ENCODE results near the gene SLC39A7.
A peak's percentile ranks its signal among the peaks of the same experiment; 100 is the strongest.

DNA sequence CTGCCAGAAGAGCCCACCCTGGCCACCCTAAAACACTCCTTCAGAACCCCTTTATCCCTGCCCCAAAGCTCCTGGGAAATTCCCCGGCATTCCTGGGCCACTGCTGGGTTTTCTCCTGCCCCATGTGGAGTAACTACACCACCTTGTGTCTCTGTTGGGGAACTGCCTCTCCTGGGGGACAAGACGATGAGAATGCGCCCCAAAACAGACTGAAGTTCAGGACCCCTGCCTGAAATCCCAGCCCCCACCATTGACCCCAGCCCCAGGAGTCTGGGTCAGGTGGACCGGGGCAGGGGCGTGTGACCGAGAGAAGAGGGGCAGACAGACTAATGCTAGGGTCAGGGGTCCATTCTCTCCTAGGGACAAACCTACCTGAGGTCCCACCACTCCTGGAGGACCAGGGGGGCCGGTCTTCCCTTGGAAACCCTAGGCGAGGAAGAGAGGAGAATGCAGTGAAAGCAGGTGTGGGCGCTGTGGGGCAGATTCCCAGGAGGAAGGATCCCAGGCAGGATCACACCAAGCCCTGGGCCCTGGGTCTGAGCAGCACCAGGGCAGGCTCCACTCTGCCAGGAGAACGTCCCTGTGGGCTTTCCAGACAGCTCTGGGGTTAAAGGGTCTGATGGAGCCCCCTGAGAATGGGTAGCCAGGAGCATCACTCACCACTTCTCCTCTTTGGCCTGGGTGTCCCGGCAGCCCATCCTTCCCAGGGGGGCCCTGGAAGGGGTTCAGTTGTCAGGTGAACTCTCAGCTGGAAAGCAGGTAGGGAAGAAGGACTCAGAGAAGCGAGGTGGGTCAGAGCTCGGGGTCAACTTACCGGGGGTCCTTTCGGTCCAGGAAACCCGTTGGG, 27.8 kb upstream of the SLC39A7 start:
- TF ChIP-seq, protein P1, sequence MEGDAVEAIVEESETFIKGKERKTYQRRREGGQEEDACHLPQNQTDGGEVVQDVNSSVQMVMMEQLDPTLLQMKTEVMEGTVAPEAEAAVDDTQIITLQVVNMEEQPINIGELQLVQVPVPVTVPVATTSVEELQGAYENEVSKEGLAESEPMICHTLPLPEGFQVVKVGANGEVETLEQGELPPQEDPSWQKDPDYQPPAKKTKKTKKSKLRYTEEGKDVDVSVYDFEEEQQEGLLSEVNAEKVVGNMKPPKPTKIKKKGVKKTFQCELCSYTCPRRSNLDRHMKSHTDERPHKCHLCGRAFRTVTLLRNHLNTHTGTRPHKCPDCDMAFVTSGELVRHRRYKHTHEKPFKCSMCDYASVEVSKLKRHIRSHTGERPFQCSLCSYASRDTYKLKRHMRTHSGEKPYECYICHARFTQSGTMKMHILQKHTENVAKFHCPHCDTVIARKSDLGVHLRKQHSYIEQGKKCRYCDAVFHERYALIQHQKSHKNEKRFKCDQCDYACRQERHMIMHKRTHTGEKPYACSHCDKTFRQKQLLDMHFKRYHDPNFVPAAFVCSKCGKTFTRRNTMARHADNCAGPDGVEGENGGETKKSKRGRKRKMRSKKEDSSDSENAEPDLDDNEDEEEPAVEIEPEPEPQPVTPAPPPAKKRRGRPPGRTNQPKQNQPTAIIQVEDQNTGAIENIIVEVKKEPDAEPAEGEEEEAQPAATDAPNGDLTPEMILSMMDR (IDR thresholded peaks at IDR 0.05; ENCODE audit: borderline replicate concordance, extremely low read depth, low read length, poor library complexity, severe bottlenecking): peak; percentile 57
- TF ChIP-seq EZH2 (IDR thresholded peaks at IDR 0.05; ENCODE audit: borderline replicate concordance, low read depth, low read length, severe bottlenecking): no peak

Measured in DND-41 (cell line).